Upper lobe of left lung (tissue), 4 donors: ENCODE data around the gene WDR81.

Experiments
- CTCF ChIP-seq, 6 experiments: fragments of 450-650 bp in 4 of 6; fragments of 200-600 bp in 2 of 6; sonication (generic) in 2 of 6; IDR thresholded peaks; one replicate each; pipeline ENCODE4 v1.5.1; 2016 to 2019; ENCODE audit warnings: antibody characterized with exemption in 6 of 6
- POLR2A ChIP-seq, 4 donors: fragments of 450-650 bp; IDR thresholded peaks; one replicate each; pipeline ENCODE4 v1.5.1; 2016 to 2017; ENCODE audit warnings: antibody characterized with exemption in 4 of 4, mild to moderate bottlenecking in 2 of 4

GRCh38 chr17:1709403-1709951, 15.0 kb upstream of the WDR81 start:
- TF ChIP-seq CTCF (IDR thresholded peaks at IDR 0.05) (no peak), POLR2A (IDR thresholded peaks at IDR 0.05) (no peak)
